Measurements from ENCODE around the gene HGFAC. TPM values are rescaled to one million over a fixed set of nuclear protein-coding genes. Genes with fewer than 3 reads are reported as not detected.

Gene HGFAC
- total and polyA plus RNA-seq, 10 of the 15 experiments (the other 5 are each of a cell fraction or from before 2014, with no cell fraction given): 0.38 TPM; not detected in 9

GRCh38 chr4:3429651-3430050 is 12.1 kb upstream of the HGFAC start:
- ChIA-PET RAD21 (ENCODE audit: unreplicated experiment) (interaction anchor here (1.0 to 1.6 kb wide), 2 partner anchors 83 to 84 kb away, joined by 4 to 5 read pairs; no protein-coding TSS in a partner anchor), CTCF (interaction anchor here (2.4 kb wide), 1 partner anchor 84 kb away, joined by 12 read pairs; no protein-coding TSS in a partner anchor), POLR2A (no interaction called here), SMC1A (ENCODE audit: uncharacterized antibody, unreplicated experiment) (interaction anchor here (1.4 kb wide), 1 partner anchor 83 kb away, joined by 6 read pairs; no protein-coding TSS in a partner anchor)
- H2AFZ ChIP-seq (ENCODE audit: control insufficient read depth, low read depth, low read length): no peak overlapping the region
- no peak overlapping the region for H3K9ac ChIP-seq (ENCODE audit: control insufficient read depth, insufficient read depth, low read length)
- no peak overlapping the region for H3K4me3 ChIP-seq
- no TSS peak for BruUV-seq (replicated peaks)
- WGBS (ENCODE audit: insufficient coverage, insufficient replicate concordance, low lambda C conversion rate, missing lambda C conversion rate): 56% methylated on average over 12 of the region's 12 CpGs
- H3K4me1 ChIP-seq (ENCODE audit: control insufficient read depth, insufficient read depth, low read length): no peaks in the 10 kb centered on the region
- FAIRE-seq (no peak), DNase-seq (ENCODE audit: low read depth, low spot score) (no peak), ATAC-seq (no peak)
- H3K79me2 ChIP-seq (ENCODE audit: control insufficient read depth, insufficient read depth, low read length): no peaks in the 10 kb centered on the region
- H3K27me3 ChIP-seq (replicated peaks in 1 of 2; ENCODE audit: control insufficient read depth in 2 of 2, insufficient read depth in 2 of 2, low read length in 1 of 2): no peaks in the 10 kb centered on the region
- no peaks in the 10 kb centered on the region for H3K36me3 ChIP-seq (ENCODE audit: control insufficient read depth in 2 of 2, insufficient read depth in 2 of 2, low read length in 1 of 2)
- no peak overlapping the region for H3K27ac ChIP-seq (ENCODE audit: control insufficient read depth, insufficient read depth)
- in situ Hi-C loops (cut with MboI) (no loop called here), intact Hi-C loops (cut with micrococcal nuclease; ENCODE audit: unreplicated experiment) (no loop called here)
- H3K9me3 ChIP-seq (replicated peaks; ENCODE audit: control insufficient read depth, insufficient read depth, low read length): no peaks in the 10 kb centered on the region
- H3K4me2 ChIP-seq (ENCODE audit: control insufficient read depth, insufficient read depth): no peak overlapping the region
- TF ChIP-seq IRF3 (IDR thresholded peaks at IDR 0.05) (no peak), NFYA (IDR thresholded peaks at IDR 0.05; ENCODE audit: borderline replicate concordance, low read depth, low read length) (no peak), POLR2AphosphoS5 (IDR thresholded peaks at IDR 0.05; ENCODE audit: low read length) (no peak), ZNF687 (IDR thresholded peaks at IDR 0.05) (no peak), KAT2A (conservative IDR thresholded peaks at IDR 0.05; ENCODE audit: control insufficient read depth, low read depth, low read length) (no peak), TCF3 (IDR thresholded peaks at IDR 0.05; ENCODE audit: borderline replicate concordance, insufficient read depth, low read depth, low read length) (no peak), ZNF207 (IDR thresholded peaks at IDR 0.05; ENCODE audit: borderline replicate concordance) (no peak), TARDBP (IDR thresholded peaks at IDR 0.05; ENCODE audit: borderline replicate concordance) (no peak), ZZZ3 (IDR thresholded peaks at IDR 0.05; ENCODE audit: control insufficient read depth, insufficient read length, low read depth) (no peak), TCF7 (IDR thresholded peaks at IDR 0.05; ENCODE audit: borderline replicate concordance) (no peak), ZBTB11 (CRISPR knock-in tag; IDR thresholded peaks at IDR 0.05) (no peak)
- H4K20me1 ChIP-seq (ENCODE audit: control insufficient read depth, insufficient read depth): no peaks in the 10 kb centered on the region

All from GM12878 (cell line).